CD14-positive monocyte (primary cell): Measurements from ENCODE around the gene ARHGEF19. TPM values are rescaled to one million over a fixed set of nuclear protein-coding genes. Genes with fewer than 3 reads are reported as not detected.
"Not testable (repeated sequence)": the region's sequence is repeated elsewhere in the genome, so short reads cannot be mapped to it uniquely, and the experiment has no call there.

Source experiments
- DNase-seq, 3 donors: peaks; one replicate each; pipeline ENCODE4 v3.0.0-alpha.2; 2011 to 2022
- H2AFZ ChIP-seq: 2 replicates; pipeline ENCODE4 v1.6.0; 2012; ENCODE audit warnings: mild to moderate bottlenecking, low read depth, low read length, inconsistent platforms; ENCODE audit not compliant: insufficient read depth, poor library complexity, severe bottlenecking
- H3K27ac ChIP-seq, 2 donors: 1 replicate in 1 of 2; 2 replicates in 1 of 2; pipeline ENCODE4 v1.5.1; 2012 to 2013; ENCODE audit warnings: low read length in 2 of 2, control low read depth in 1 of 2, inconsistent platforms in 1 of 2, low read depth in 1 of 2, mild to moderate bottlenecking in 1 of 2
- H3K27me3 ChIP-seq, 2 donors: one replicate each; pipeline versions ENCODE4 v1.6.0 to v1.6.1; 2011 to 2013; ENCODE audit warnings: low read length in 2 of 2; ENCODE audit not compliant: control insufficient read depth in 2 of 2, insufficient read depth in 2 of 2
- H3K36me3 ChIP-seq, 2 donors: replicated peaks in 1 of 2; 1 replicate in 1 of 2; 2 replicates in 1 of 2; pipeline versions ENCODE4 v1.5.1 to v1.6.1; 2012 to 2013; ENCODE audit warnings: low read length in 2 of 2, control low read depth in 1 of 2, inconsistent platforms in 1 of 2, mild to moderate bottlenecking in 1 of 2; ENCODE audit not compliant: insufficient read depth in 2 of 2, control insufficient read depth in 1 of 2
- H3K4me1 ChIP-seq, 2 donors: 1 replicate in 1 of 2; 2 replicates in 1 of 2; pipeline versions ENCODE4 v1.5.1 to v1.6.1; 2012 to 2013; ENCODE audit warnings: low read length in 2 of 2, control low read depth in 1 of 2, inconsistent platforms in 1 of 2, mild to moderate bottlenecking in 1 of 2, moderate library complexity in 1 of 2; ENCODE audit not compliant: insufficient read depth in 2 of 2, control insufficient read depth in 1 of 2
- H3K4me2 ChIP-seq: replicated peaks from 2 replicates; pipeline ENCODE3; 2012; ENCODE audit warnings: low read length, moderate library complexity, mild to moderate bottlenecking; ENCODE audit not compliant: poor library complexity, severe bottlenecking; ENCODE audit errors: extremely low read depth
- H3K4me3 ChIP-seq, 3 experiments: fragments of 200-600 bp in 1 of 3; sonication (generic) in 1 of 3; replicated peaks in 1 of 3; 1 replicate in 2 of 3; 2 replicates in 1 of 3; pipeline ENCODE4 v1.5.1; 2011 to 2013; ENCODE audit warnings: low read length in 3 of 3, mild to moderate bottlenecking in 3 of 3, control low read depth in 2 of 3, low read depth in 2 of 3, inconsistent platforms in 1 of 3, moderate library complexity in 1 of 3
- H3K79me2 ChIP-seq: 2 replicates; pipeline ENCODE4 v1.6.0; 2012; ENCODE audit warnings: mild to moderate bottlenecking, control low read depth, inconsistent platforms, low read length, moderate library complexity; ENCODE audit not compliant: insufficient read depth
- H3K9ac ChIP-seq: 2 replicates; pipeline ENCODE4 v1.6.0; 2017; ENCODE audit warnings: low read length, mild to moderate bottlenecking; ENCODE audit not compliant: insufficient read depth, poor library complexity, severe bottlenecking
- H3K9me3 ChIP-seq, 2 donors: replicated peaks in 1 of 2; 1 replicate in 1 of 2; 2 replicates in 1 of 2; pipeline versions ENCODE4 v1.5.1 to v1.6.1; 2012 to 2013; ENCODE audit warnings: low read length in 2 of 2, control low read depth in 1 of 2; ENCODE audit not compliant: control insufficient read depth in 1 of 2, insufficient read depth in 1 of 2
- H4K20me1 ChIP-seq: 2 replicates; pipeline ENCODE4 v1.6.0; 2012; ENCODE audit warnings: mild to moderate bottlenecking, low read length, control low read depth, moderate library complexity; ENCODE audit not compliant: insufficient read depth
- H3K27ac Mint-ChIP-seq, 7 donors: one replicate each; pipeline ENCODE4 v1.8.0; 2020; ENCODE audit warnings: mild to moderate bottlenecking in 7 of 7, mixed read lengths in 7 of 7, moderate library complexity in 6 of 7, inconsistent platforms in 2 of 7
- H3K27me3 Mint-ChIP-seq, 3 donors: one replicate each; pipeline ENCODE4 v1.8.0; 2021 to 2022; ENCODE audit warnings: low read depth in 3 of 3, mild to moderate bottlenecking in 3 of 3, mixed read lengths in 3 of 3, moderate library complexity in 3 of 3, inconsistent platforms in 1 of 3
- H3K36me3 Mint-ChIP-seq, 2 donors: one replicate each; pipeline ENCODE4 v1.8.0; 2020; ENCODE audit warnings: mixed read lengths in 2 of 2, inconsistent platforms in 1 of 2, mild to moderate bottlenecking in 1 of 2
- H3K4me1 Mint-ChIP-seq: one replicate; pipeline ENCODE4 v1.8.0; 2020; ENCODE audit warnings: mild to moderate bottlenecking, mixed read lengths
- H3K4me3 Mint-ChIP-seq, 2 donors: one replicate each; pipeline ENCODE4 v1.8.0; 2020; ENCODE audit warnings: mild to moderate bottlenecking in 2 of 2, mixed read lengths in 2 of 2, moderate library complexity in 1 of 2
- H3K9me3 Mint-ChIP-seq, 7 donors: one replicate each; pipeline ENCODE4 v1.8.0; 2020 to 2022; ENCODE audit warnings: mixed read lengths in 7 of 7, mild to moderate bottlenecking in 6 of 7, moderate library complexity in 6 of 7, inconsistent platforms in 2 of 7
- WGBS: methylation state at CpG from one replicate; pipeline ENCODE4 v1.1.5; 2013; ENCODE audit warnings: missing lambda C conversion rate; ENCODE audit not compliant: insufficient coverage; 5-methylcytosine and 5-hydroxymethylcytosine counted together
- intact Hi-C, 2 donors: fragments of 100-400 bp; cut with micrococcal nuclease; formaldehyde crosslinking; loops; one replicate each; pipeline versions ENCODE4 v1.15.0 to v1.15.1; 2023
- polyA plus RNA-seq, 3 donors: library from polyadenylated mRNA; depleted of rRNA in 1 of 3; unstranded in 2 of 3; stranded (reverse) in 1 of 3; fragments of 300-500 nt in 2 of 3; fragments of >200 nt in 1 of 3; fragmentation: Illumina TruSeq in 2 of 3; gene quantifications; 1 replicate in 2 of 3; 2 replicates in 1 of 3; pipeline ENCODE4 v1.2.3, GENCODE V29; 2012 to 2021
- TF ChIP-seq, protein P1 (sequence below): fragments of 200-600 bp; IDR thresholded peaks from one replicate; pipeline ENCODE4 v1.8.0; 2022; ENCODE audit warnings: antibody characterized with exemption, mild to moderate bottlenecking

Gene ARHGEF19
- polyA plus RNA-seq, 3 donors = 2.2 to 7.9 (median 2.3) TPM

DNA sequence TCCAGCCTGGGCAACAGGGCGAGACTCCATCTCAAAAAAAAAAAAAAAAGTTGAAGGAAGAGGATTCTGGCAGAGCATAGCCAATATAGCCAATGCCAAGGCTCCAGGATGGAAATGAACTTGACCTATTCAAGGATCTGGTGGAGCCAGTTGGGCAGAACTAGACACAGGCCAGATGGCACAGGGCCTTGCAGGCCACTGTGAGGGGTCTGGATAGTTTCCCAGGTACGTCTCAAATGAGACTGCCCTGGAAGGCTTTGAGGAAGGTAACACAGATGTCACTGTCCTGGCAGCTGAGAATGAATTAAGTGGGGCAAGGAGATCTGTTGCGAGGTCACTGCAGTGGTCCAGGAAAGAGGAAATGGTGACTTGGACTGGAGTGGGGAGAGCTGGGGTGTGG lies 12.0 kb upstream of the ARHGEF19 start:
- Histone ChIP-seq H3K27ac (no peak overlapping the region), H3K9me3 (peaks cover 19 to 22% of the 10 kb centered on the region in 2 donors), H3K4me2 (no peak overlapping the region), H2AFZ (no peak overlapping the region), H3K9ac (no peak overlapping the region), H4K20me1 (no peaks in the 10 kb centered on the region), H3K27me3 (peaks cover 18 to 43% of the 10 kb centered on the region in 2 donors), H3K4me1 (peaks cover 15 to 18% of the 10 kb centered on the region in 2 donors), H3K4me3 (no peak overlapping the region), H3K79me2 (no peaks in the 10 kb centered on the region), H3K36me3 (no peaks in the 10 kb centered on the region)
- no peak overlapping the region for H3K4me3 Mint-ChIP-seq
- H3K36me3 Mint-ChIP-seq = peaks cover 4 to 7% of the 10 kb centered on the region in 2 donors
- H3K9me3 Mint-ChIP-seq = peaks cover 6 to 23% (median 18%) of the 10 kb centered on the region in 7 donors
- peak overlapping the region in 1 of 7 donors; percentile 52 for H3K27ac Mint-ChIP-seq
- TF ChIP-seq, protein P1, sequence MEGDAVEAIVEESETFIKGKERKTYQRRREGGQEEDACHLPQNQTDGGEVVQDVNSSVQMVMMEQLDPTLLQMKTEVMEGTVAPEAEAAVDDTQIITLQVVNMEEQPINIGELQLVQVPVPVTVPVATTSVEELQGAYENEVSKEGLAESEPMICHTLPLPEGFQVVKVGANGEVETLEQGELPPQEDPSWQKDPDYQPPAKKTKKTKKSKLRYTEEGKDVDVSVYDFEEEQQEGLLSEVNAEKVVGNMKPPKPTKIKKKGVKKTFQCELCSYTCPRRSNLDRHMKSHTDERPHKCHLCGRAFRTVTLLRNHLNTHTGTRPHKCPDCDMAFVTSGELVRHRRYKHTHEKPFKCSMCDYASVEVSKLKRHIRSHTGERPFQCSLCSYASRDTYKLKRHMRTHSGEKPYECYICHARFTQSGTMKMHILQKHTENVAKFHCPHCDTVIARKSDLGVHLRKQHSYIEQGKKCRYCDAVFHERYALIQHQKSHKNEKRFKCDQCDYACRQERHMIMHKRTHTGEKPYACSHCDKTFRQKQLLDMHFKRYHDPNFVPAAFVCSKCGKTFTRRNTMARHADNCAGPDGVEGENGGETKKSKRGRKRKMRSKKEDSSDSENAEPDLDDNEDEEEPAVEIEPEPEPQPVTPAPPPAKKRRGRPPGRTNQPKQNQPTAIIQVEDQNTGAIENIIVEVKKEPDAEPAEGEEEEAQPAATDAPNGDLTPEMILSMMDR = no peak
- intact Hi-C loops = no loop called here
- H3K27me3 Mint-ChIP-seq = peaks cover 38 to 52% (median 45%) of the 10 kb centered on the region in 3 donors
- WGBS = 70% methylated on average over 3 of the region's 3 CpGs
- peaks cover 30% of the 10 kb centered on the region for H3K4me1 Mint-ChIP-seq
- no peak for DNase-seq

- H3K36me3 ChIP-seq, H3K27ac Mint-ChIP-seq, H2AFZ ChIP-seq, DNase-seq, intact Hi-C loops, H4K20me1 ChIP-seq, H3K4me3 Mint-ChIP-seq, H3K36me3 Mint-ChIP-seq, H3K4me3 ChIP-seq, H3K9ac ChIP-seq, H3K4me2 ChIP-seq, H3K79me2 ChIP-seq, H3K27ac ChIP-seq: not testable (repeated sequence)
- H3K4me1 Mint-ChIP-seq = peaks cover 22% of the 10 kb centered on the region
- peaks cover 23 to 35% (median 29%) of the 10 kb centered on the region in 3 donors for H3K27me3 Mint-ChIP-seq
- 100% methylated on average over 9 of the region's 14 CpGs for WGBS
- Histone ChIP-seq H3K27me3 (peaks cover 8 to 27% of the 10 kb centered on the region in 2 donors), H3K4me1 (peaks cover 11 to 14% of the 10 kb centered on the region in 2 donors), H3K9me3 (peaks cover 15 to 19% of the 10 kb centered on the region in 2 donors)
- peaks cover 5 to 17% (median 16%) of the 10 kb centered on the region in 7 donors for H3K9me3 Mint-ChIP-seq
These were observed 10.3 kb upstream of the ARHGEF19 start for GRCh38 chr1:16222716-16223115.
